Neural cell (in vitro differentiated cells): ENCODE results near the gene PLBD2. TPM values are rescaled to one million over a fixed set of nuclear protein-coding genes. Genes with fewer than 3 reads are reported as not detected.

ENCODE experiments used
- H2AFZ ChIP-seq: fragments of 200-600, 300-800 bp; sonication (generic), shearing (Covaris generic); 2 replicates; pipeline ENCODE4 v1.6.0; 2014; ENCODE audit warnings: low read depth, mild to moderate bottlenecking, antibody characterized with exemption, low read length, moderate library complexity
- H3F3A ChIP-seq: fragments of 200-600 bp; shearing (Covaris generic); 2 replicates; pipeline ENCODE4 v1.6.1; 2016; ENCODE audit warnings: mild to moderate bottlenecking, moderate library complexity, mixed read lengths, antibody characterized with exemption, low read length; ENCODE audit not compliant: insufficient read depth, poor library complexity, severe bottlenecking
- H3K27ac ChIP-seq: fragments of 200-600, 300-800 bp; sonication (generic), shearing (Covaris generic); 2 replicates; pipeline ENCODE4 v1.5.1; 2014; ENCODE audit warnings: mild to moderate bottlenecking, low read length, moderate library complexity
- H3K27me3 ChIP-seq: fragments of 300-800, 200-600 bp; sonication (generic), shearing (Covaris generic); 2 replicates; pipeline ENCODE4 v1.6.0; 2014; ENCODE audit warnings: mild to moderate bottlenecking, low read depth, low read length, moderate library complexity; ENCODE audit not compliant: insufficient read depth
- H3K36me3 ChIP-seq: fragments of 300-800, 200-600 bp; sonication (generic), shearing (Covaris generic); 2 replicates; pipeline ENCODE4 v1.5.1; 2014; ENCODE audit warnings: mild to moderate bottlenecking, antibody characterized with exemption, low read length, moderate library complexity; ENCODE audit not compliant: insufficient read depth
- H3K4me2 ChIP-seq: fragments of 300-800, 200-600 bp; sonication (generic), shearing (Covaris generic); 2 replicates; pipeline ENCODE4 v1.6.0; 2014; ENCODE audit warnings: mild to moderate bottlenecking, low read length
- H3K4me3 ChIP-seq: fragments of 300-800, 200-600 bp; sonication (generic), shearing (Covaris generic); 2 replicates; pipeline ENCODE4 v1.5.1; 2014; ENCODE audit warnings: mild to moderate bottlenecking, low read length, moderate library complexity
- H3K79me2 ChIP-seq: fragments of 200-600 bp; shearing (Covaris generic); replicated peaks from 2 replicates; pipeline ENCODE4 v1.6.0; 2014; ENCODE audit warnings: mild to moderate bottlenecking, low read length, moderate library complexity; ENCODE audit not compliant: insufficient read depth
- H3K9ac ChIP-seq: fragments of 300-800, 200-600 bp; sonication (generic), shearing (Covaris generic); 2 replicates; pipeline ENCODE4 v1.6.1; 2016; ENCODE audit warnings: mild to moderate bottlenecking, low read length, mixed read lengths
- H3K9me2 ChIP-seq: fragments of 200-600 bp; shearing (Covaris generic); 2 replicates; pipeline ENCODE4 v1.6.1; 2016; ENCODE audit warnings: mild to moderate bottlenecking, low read length, mixed read lengths; ENCODE audit not compliant: insufficient read depth
- H3K9me3 ChIP-seq: fragments of 200-600, 300-800 bp; sonication (generic), shearing (Covaris generic); 2 replicates; pipeline ENCODE4 v1.6.1; 2016; ENCODE audit warnings: mild to moderate bottlenecking, mixed run types, low read length, moderate library complexity, mixed read lengths
- H4K20me1 ChIP-seq: fragments of 200-600 bp; shearing (Covaris generic); 2 replicates; pipeline ENCODE4 v1.6.1; 2016; ENCODE audit warnings: mild to moderate bottlenecking, mixed run types; ENCODE audit not compliant: insufficient read depth
- EP300 ChIP-seq: fragments of 450-650 bp; conservative IDR thresholded peaks from 2 replicates; pipeline ENCODE4 v1.6.1; 2014; ENCODE audit warnings: antibody characterized with exemption, mild to moderate bottlenecking, moderate library complexity; ENCODE audit not compliant: poor library complexity, severe bottlenecking
- EZH2 ChIP-seq: fragments of 200-600, 300-800 bp; shearing (Covaris generic), sonication (generic); IDR thresholded peaks from 2 replicates; pipeline ENCODE4 v1.6.1; 2014; ENCODE audit warnings: antibody characterized with exemption, low read length, borderline replicate concordance, mild to moderate bottlenecking; ENCODE audit not compliant: insufficient read depth, poor library complexity, severe bottlenecking
- MXI1 ChIP-seq: fragments of 450-650 bp; conservative IDR thresholded peaks from 2 replicates; pipeline ENCODE4 v1.6.1; 2014; ENCODE audit warnings: antibody characterized with exemption, mild to moderate bottlenecking; ENCODE audit not compliant: poor library complexity, severe bottlenecking
- POLR2AphosphoS5 ChIP-seq: IDR thresholded peaks from 2 replicates; pipeline ENCODE4 v1.6.1; 2012
- RAD21 ChIP-seq: fragments of 450-650 bp; conservative IDR thresholded peaks from 2 replicates; pipeline ENCODE4 v1.6.1; 2014; ENCODE audit warnings: antibody characterized with exemption, mild to moderate bottlenecking, moderate library complexity
- SMC3 ChIP-seq: fragments of 450-650 bp; conservative IDR thresholded peaks from 2 replicates; pipeline ENCODE4 v1.6.1; 2014; ENCODE audit warnings: antibody characterized with exemption, mild to moderate bottlenecking, moderate library complexity; ENCODE audit not compliant: poor library complexity
- TAF1 ChIP-seq: IDR thresholded peaks from 2 replicates; pipeline ENCODE4 v1.6.1; 2012; ENCODE audit warnings: low read depth
- polyA plus RNA-seq: library from polyadenylated mRNA; depleted of rRNA; stranded (reverse); fragments of >200 nt; gene quantifications from 2 replicates; pipeline ENCODE4 v1.2.3, GENCODE V29; 2014
- TF ChIP-seq, protein P1 (sequence below): IDR thresholded peaks from 2 replicates; pipeline ENCODE4 v1.6.1; 2012; ENCODE audit warnings: borderline replicate concordance
- TF ChIP-seq, protein P2 (sequence below): fragments of 450-650 bp; IDR thresholded peaks from 2 replicates; pipeline ENCODE4 v1.5.1; 2014; ENCODE audit warnings: antibody characterized with exemption, mild to moderate bottlenecking, moderate library complexity; ENCODE audit not compliant: poor library complexity, severe bottlenecking

Gene PLBD2
- polyA plus RNA-seq, 1 donor from 2014 or later = 4.8 TPM

DNA sequence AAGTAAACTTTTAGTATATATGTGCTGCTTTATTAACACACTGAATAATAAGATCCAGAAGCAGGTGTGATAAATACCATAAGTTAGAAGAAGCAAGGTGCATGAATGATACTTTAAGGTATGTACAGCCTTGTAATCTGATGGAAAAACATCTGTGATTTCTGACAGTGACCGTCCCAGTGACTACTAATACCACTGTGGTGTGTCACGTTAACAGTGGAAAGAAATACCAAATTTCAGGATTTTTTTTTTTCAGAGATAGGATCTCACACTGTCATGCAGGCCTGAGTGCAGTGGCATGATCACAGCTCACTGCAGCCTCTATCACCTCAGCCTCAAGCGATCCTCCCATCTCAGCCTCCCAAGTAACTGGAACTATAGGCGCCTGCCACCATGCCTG lies 23.8 kb downstream of the PLBD2 start:
- Histone ChIP-seq H4K20me1 (no peaks in the 10 kb centered on the region), H3K79me2 (no peaks in the 10 kb centered on the region), H3K9me3 (no peaks in the 10 kb centered on the region), H3K9me2 (no peaks in the 10 kb centered on the region), H3K36me3 (no peaks in the 10 kb centered on the region), H2AFZ (no peak overlapping the region), H3K9ac (no peak overlapping the region), H3K4me3 (no peak overlapping the region), H3K4me2 (no peak overlapping the region), H3F3A (no peaks in the 10 kb centered on the region), H3K27me3 (no peaks in the 10 kb centered on the region), H3K27ac (no peak overlapping the region)
- TF ChIP-seq SMC3 (no peak), POLR2AphosphoS5 (no peak), EP300 (no peak), TAF1 (no peak), RAD21 (no peak), EZH2 (no peak), MXI1 (no peak)
- TF ChIP-seq, protein P1, sequence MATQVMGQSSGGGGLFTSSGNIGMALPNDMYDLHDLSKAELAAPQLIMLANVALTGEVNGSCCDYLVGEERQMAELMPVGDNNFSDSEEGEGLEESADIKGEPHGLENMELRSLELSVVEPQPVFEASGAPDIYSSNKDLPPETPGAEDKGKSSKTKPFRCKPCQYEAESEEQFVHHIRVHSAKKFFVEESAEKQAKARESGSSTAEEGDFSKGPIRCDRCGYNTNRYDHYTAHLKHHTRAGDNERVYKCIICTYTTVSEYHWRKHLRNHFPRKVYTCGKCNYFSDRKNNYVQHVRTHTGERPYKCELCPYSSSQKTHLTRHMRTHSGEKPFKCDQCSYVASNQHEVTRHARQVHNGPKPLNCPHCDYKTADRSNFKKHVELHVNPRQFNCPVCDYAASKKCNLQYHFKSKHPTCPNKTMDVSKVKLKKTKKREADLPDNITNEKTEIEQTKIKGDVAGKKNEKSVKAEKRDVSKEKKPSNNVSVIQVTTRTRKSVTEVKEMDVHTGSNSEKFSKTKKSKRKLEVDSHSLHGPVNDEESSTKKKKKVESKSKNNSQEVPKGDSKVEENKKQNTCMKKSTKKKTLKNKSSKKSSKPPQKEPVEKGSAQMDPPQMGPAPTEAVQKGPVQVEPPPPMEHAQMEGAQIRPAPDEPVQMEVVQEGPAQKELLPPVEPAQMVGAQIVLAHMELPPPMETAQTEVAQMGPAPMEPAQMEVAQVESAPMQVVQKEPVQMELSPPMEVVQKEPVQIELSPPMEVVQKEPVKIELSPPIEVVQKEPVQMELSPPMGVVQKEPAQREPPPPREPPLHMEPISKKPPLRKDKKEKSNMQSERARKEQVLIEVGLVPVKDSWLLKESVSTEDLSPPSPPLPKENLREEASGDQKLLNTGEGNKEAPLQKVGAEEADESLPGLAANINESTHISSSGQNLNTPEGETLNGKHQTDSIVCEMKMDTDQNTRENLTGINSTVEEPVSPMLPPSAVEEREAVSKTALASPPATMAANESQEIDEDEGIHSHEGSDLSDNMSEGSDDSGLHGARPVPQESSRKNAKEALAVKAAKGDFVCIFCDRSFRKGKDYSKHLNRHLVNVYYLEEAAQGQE = no peak
- TF ChIP-seq, protein P2, sequence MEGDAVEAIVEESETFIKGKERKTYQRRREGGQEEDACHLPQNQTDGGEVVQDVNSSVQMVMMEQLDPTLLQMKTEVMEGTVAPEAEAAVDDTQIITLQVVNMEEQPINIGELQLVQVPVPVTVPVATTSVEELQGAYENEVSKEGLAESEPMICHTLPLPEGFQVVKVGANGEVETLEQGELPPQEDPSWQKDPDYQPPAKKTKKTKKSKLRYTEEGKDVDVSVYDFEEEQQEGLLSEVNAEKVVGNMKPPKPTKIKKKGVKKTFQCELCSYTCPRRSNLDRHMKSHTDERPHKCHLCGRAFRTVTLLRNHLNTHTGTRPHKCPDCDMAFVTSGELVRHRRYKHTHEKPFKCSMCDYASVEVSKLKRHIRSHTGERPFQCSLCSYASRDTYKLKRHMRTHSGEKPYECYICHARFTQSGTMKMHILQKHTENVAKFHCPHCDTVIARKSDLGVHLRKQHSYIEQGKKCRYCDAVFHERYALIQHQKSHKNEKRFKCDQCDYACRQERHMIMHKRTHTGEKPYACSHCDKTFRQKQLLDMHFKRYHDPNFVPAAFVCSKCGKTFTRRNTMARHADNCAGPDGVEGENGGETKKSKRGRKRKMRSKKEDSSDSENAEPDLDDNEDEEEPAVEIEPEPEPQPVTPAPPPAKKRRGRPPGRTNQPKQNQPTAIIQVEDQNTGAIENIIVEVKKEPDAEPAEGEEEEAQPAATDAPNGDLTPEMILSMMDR = no peak

DNA sequence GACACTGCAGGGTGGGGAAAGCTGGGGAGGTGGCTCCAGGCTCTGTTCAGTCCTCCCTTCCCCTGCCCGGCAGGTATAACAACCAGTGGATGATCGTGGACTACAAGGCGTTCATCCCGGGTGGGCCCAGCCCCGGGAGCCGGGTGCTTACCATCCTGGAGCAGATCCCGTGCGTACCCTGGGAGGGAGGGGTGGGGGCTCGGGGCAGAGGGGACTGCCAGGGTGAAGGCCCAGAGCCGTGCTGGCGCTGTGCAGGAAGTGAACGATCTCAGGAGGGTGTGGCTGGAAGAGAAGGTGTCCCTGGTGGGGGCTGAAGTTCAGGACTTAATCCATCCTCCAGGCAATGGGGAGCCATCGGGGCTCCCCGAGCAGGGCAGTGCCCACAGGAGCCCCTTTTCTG lies 26.4 kb downstream of the PLBD2 start:
- Histone ChIP-seq H3K79me2 (no peaks in the 10 kb centered on the region), H3K27me3 (no peaks in the 10 kb centered on the region), H3K27ac (no peak overlapping the region), H2AFZ (no peak overlapping the region), H3K9me3 (no peaks in the 10 kb centered on the region), H3K4me3 (no peak overlapping the region), H3K9me2 (no peaks in the 10 kb centered on the region), H3K36me3 (no peaks in the 10 kb centered on the region), H3F3A (no peaks in the 10 kb centered on the region), H3K4me2 (no peak overlapping the region), H3K9ac (no peak overlapping the region), H4K20me1 (no peaks in the 10 kb centered on the region)
- TF ChIP-seq EP300 (no peak), MXI1 (no peak), SMC3 (no peak), EZH2 (no peak)
